Measurements from ENCODE around the gene VAV3. TPM values are rescaled to one million over a fixed set of nuclear protein-coding genes. Genes with fewer than 3 reads are reported as not detected.
A peak's percentile ranks its signal among the peaks of the same experiment; 100 is the strongest.

VAV3 gene
- total RNA-seq, 1 donor from 2014 or later = 1.4 TPM

- no peak for DNase-seq (ENCODE audit: low read depth)
Measured at GRCh38 chr1:107604825-107605224, 360.2 kb downstream of the VAV3 start.

- no peak for DNase-seq (ENCODE audit: low read depth)
Measured at GRCh38 chr1:107600607-107601160, 364.3 kb downstream of the VAV3 start.

GRCh38 chr1:107599220-107599619 lies 365.8 kb downstream of the VAV3 start:
- no peak for DNase-seq (ENCODE audit: low read depth)

- no peak for DNase-seq (ENCODE audit: low read depth)
Measured at GRCh38 chr1:107597290-107597689, 367.7 kb downstream of the VAV3 start.

GRCh38 chr1:107594536-107594935 lies 370.4 kb downstream of the VAV3 start:
- DNase-seq (ENCODE audit: low read depth) = no peak

GRCh38 chr1:107593501-107594209 lies 371.3 kb downstream of the VAV3 start:
- no peak for DNase-seq (ENCODE audit: low read depth)

- DNase-seq (ENCODE audit: low read depth) = no peak
Measured at GRCh38 chr1:107590900-107591622, 373.9 kb downstream of the VAV3 start.

- DNase-seq (ENCODE audit: low read depth) = no peak
Measured at GRCh38 chr1:107590087-107590486, 374.9 kb downstream of the VAV3 start.

GRCh38 chr1:107588321-107588720 lies 376.7 kb downstream of the VAV3 start:
- no peak for DNase-seq (ENCODE audit: low read depth)

- DNase-seq (ENCODE audit: low read depth) = peak; percentile 5
Measured at GRCh38 chr1:107575226-107575625, 389.8 kb downstream of the VAV3 start.

GRCh38 chr1:107574044-107574443 lies 390.9 kb downstream of the VAV3 start:
- DNase-seq (ENCODE audit: low read depth) = no peak

GRCh38 chr1:107572674-107573211 lies 392.2 kb downstream of the VAV3 start:
- peak; percentile 59 for DNase-seq (ENCODE audit: low read depth)

- no peak for DNase-seq (ENCODE audit: low read depth)
Measured at GRCh38 chr1:107570768-107571167, 394.2 kb downstream of the VAV3 start.

- no peak for DNase-seq (ENCODE audit: low read depth)
Measured at GRCh38 chr1:107563441-107563840, 401.5 kb downstream of the VAV3 start.

- peak; percentile 15 for DNase-seq (ENCODE audit: low read depth)
Measured at GRCh38 chr1:107559881-107560280, 405.1 kb downstream of the VAV3 start.

GRCh38 chr1:107557095-107557494 lies 407.9 kb downstream of the VAV3 start:
- DNase-seq (ENCODE audit: low read depth) = no peak

- no peak for DNase-seq (ENCODE audit: low read depth)
Measured at GRCh38 chr1:107555578-107555977, 409.4 kb downstream of the VAV3 start.

GRCh38 chr1:107552781-107553180 lies 412.2 kb downstream of the VAV3 start:
- DNase-seq (ENCODE audit: low read depth) = no peak

- DNase-seq (ENCODE audit: low read depth) = no peak
Measured at GRCh38 chr1:107551456-107551855, 413.5 kb downstream of the VAV3 start.

GRCh38 chr1:107550358-107550757 lies 414.6 kb downstream of the VAV3 start:
- no peak for DNase-seq (ENCODE audit: low read depth)

GRCh38 chr1:107549152-107549810 lies 415.7 kb downstream of the VAV3 start:
- no peak for DNase-seq (ENCODE audit: low read depth)

GRCh38 chr1:107548276-107548675 lies 416.7 kb downstream of the VAV3 start:
- no peak for DNase-seq (ENCODE audit: low read depth)
